Prostate gland (tissue), 2 donors: ENCODE data around the gene TTLL5.
A peak's percentile ranks its signal among the peaks of the same experiment; 100 is the strongest.

ENCODE experiments used
- POLR2A ChIP-seq: fragments of 450-650 bp; IDR thresholded peaks from one replicate; pipeline ENCODE4 v1.6.1; 2016; ENCODE audit warnings: antibody characterized with exemption, mild to moderate bottlenecking
- POLR2AphosphoS5 ChIP-seq: sonication (generic); formaldehyde crosslinking; IDR thresholded peaks from one replicate; pipeline ENCODE4 v1.6.1; 2017; ENCODE audit warnings: antibody characterized with exemption
- TF ChIP-seq, protein P1 (sequence below), 4 experiments: fragments of 200-600 bp in 2 of 4; fragments of 450-650 bp in 2 of 4; sonication (generic) in 2 of 4; IDR thresholded peaks; 1 replicate in 3 of 4; 2 replicates in 1 of 4; pipeline ENCODE4 v1.5.1; 2016 to 2019; ENCODE audit warnings: antibody characterized with exemption in 4 of 4, mild to moderate bottlenecking in 2 of 4, moderate library complexity in 2 of 4

DNA sequence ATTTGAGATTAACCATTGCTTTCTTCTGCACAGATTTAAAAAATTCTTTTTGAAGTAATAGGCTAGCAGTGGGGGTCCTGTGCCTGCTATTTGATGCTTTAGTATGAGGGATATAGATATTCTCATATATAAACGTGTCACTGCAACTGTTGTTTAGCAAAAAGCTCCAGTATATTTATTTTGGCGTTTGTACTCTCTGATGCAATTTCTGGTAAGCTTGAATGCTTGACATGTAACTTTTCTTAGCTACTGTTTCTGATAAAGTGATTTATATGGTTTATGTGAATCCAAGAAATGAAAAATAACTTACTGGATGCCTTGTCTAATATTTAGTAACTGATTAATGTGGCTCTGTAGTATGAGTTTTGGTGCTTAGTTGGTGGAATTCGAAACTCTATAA lies 77.1 kb downstream of the TTLL5 start:
- TF ChIP-seq POLR2A (no peak), POLR2AphosphoS5 (peak; percentile 25)
- TF ChIP-seq, protein P1, sequence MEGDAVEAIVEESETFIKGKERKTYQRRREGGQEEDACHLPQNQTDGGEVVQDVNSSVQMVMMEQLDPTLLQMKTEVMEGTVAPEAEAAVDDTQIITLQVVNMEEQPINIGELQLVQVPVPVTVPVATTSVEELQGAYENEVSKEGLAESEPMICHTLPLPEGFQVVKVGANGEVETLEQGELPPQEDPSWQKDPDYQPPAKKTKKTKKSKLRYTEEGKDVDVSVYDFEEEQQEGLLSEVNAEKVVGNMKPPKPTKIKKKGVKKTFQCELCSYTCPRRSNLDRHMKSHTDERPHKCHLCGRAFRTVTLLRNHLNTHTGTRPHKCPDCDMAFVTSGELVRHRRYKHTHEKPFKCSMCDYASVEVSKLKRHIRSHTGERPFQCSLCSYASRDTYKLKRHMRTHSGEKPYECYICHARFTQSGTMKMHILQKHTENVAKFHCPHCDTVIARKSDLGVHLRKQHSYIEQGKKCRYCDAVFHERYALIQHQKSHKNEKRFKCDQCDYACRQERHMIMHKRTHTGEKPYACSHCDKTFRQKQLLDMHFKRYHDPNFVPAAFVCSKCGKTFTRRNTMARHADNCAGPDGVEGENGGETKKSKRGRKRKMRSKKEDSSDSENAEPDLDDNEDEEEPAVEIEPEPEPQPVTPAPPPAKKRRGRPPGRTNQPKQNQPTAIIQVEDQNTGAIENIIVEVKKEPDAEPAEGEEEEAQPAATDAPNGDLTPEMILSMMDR (IDR thresholded peaks at IDR 0.05): no peak
